Upper lobe of left lung (tissue), 4 donors: ENCODE measurements around the gene F11R.

Experiments used
- CTCF ChIP-seq, 6 experiments: fragments of 450-650 bp in 4 of 6; fragments of 200-600 bp in 2 of 6; sonication (generic) in 2 of 6; IDR thresholded peaks; one replicate each; pipeline ENCODE4 v1.5.1; 2016 to 2019; ENCODE audit warnings: antibody characterized with exemption in 6 of 6
- EP300 ChIP-seq, 4 donors: sonication (generic); formaldehyde crosslinking; IDR thresholded peaks; one replicate each; pipeline ENCODE4 v1.5.1; 2017; ENCODE audit warnings: antibody characterized with exemption in 4 of 4, control low read depth in 2 of 4
- POLR2A ChIP-seq, 4 donors: fragments of 450-650 bp; IDR thresholded peaks; one replicate each; pipeline ENCODE4 v1.5.1; 2016 to 2017; ENCODE audit warnings: antibody characterized with exemption in 4 of 4, mild to moderate bottlenecking in 2 of 4
- POLR2AphosphoS5 ChIP-seq, 2 donors: sonication (generic); formaldehyde crosslinking; IDR thresholded peaks; one replicate each; pipeline ENCODE4 v1.5.1; 2017; ENCODE audit warnings: antibody characterized with exemption in 2 of 2

DNA sequence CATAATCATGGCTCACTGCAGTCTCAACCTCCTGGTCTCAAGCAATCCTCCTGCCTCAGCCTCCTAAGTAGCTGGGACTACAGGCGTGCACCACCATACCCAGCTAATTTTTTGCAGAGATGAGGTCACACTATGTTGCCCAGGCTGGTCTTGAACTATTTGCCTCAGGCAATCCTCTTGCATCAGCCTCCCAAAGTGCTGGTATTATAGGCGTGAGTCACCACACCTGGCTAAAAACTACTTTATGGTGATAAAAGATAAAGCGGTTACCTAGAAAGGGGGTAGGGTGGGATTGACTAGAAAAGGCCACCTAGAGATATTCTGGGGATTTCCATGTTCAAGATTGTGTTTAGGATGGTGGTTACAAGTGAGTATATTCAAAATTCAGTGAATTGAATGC lies 12.8 kb upstream of the F11R start:
- no peak for TF ChIP-seq POLR2A (IDR thresholded peaks at IDR 0.05)
- TF ChIP-seq POLR2AphosphoS5 (IDR thresholded peaks at IDR 0.05): no peak
- TF ChIP-seq CTCF (IDR thresholded peaks at IDR 0.05): no peak
- no peak for TF ChIP-seq EP300 (IDR thresholded peaks at IDR 0.05)
